Activated naive CD8-positive, alpha-beta T cell treated with anti-CD3 and anti-CD28 coated beads for 36 hours (primary cell): ENCODE data around the gene ADAP1. TPM values are rescaled to one million over a fixed set of nuclear protein-coding genes. Genes with fewer than 3 reads are reported as not detected.
A peak's percentile ranks its signal among the peaks of the same experiment; 100 is the strongest.
"Not testable (repeated sequence)": the region's sequence is repeated elsewhere in the genome, so short reads cannot be mapped to it uniquely, and the experiment has no call there.

ENCODE experiments used
- DNase-seq: peaks from one replicate; pipeline ENCODE4 v3.0.0; 2021
- H3K27ac Mint-ChIP-seq: one replicate; pipeline ENCODE4 v1.8.0; 2022; ENCODE audit warnings: mild to moderate bottlenecking, moderate library complexity, mixed read lengths
- H3K27me3 Mint-ChIP-seq: one replicate; pipeline ENCODE4 v1.8.0; 2022; ENCODE audit warnings: mild to moderate bottlenecking, mixed read lengths
- H3K36me3 Mint-ChIP-seq: one replicate; pipeline ENCODE4 v1.8.0; 2021; ENCODE audit warnings: mild to moderate bottlenecking, mixed read lengths
- H3K4me1 Mint-ChIP-seq: one replicate; pipeline ENCODE4 v1.8.0; 2021; ENCODE audit warnings: mixed read lengths
- H3K4me3 Mint-ChIP-seq: one replicate; pipeline ENCODE4 v1.8.0; 2022; ENCODE audit warnings: mild to moderate bottlenecking, moderate library complexity, mixed read lengths
- H3K9me3 Mint-ChIP-seq: one replicate; pipeline ENCODE4 v1.8.0; 2022; ENCODE audit warnings: mixed read lengths
- total RNA-seq, 2 experiments: library from RNA; stranded (reverse); gene quantifications; one replicate each; pipeline ENCODE4 v1.2.3, GENCODE V29; 2021

ADAP1 gene
- total RNA-seq, 2 experiments from 2014 or later = 49.9 to 56.7 TPM

DNA sequence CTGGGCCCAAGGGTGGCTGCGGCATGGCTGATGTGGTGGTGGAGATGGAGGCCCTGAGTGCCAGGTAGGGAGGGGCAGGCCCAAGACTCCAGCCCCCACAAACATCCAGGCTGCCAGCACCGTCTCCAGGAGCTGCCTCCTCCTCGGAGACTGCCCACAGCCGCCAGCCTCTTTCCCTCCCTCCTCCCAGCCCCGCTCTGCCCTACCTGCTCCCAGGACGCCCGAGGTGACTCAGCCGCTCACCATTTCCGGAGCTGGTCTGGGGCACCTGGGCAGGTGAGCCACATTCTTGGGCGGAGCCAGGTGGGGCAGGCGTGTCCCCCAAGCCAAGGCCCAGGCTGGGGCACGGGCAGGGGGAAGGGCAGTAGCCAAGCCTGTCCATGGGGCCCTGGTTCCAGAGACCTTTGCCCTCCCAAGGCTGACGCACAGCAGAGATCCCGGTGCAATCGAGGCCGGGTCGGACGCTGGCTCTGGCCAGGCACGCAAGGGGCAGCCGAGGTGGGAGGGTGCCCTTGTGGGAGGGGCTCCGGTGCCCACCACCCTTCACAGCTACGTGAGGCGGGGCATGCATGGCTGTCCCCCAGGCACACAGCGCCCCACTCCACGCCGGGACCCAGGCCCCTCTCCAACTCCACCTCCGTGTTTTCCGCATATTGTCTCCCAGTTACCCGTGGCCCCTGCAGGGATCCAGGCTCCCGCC, 8.8 kb downstream of the ADAP1 start:
- Mint-ChIP-seq H3K9me3 (peaks cover 10% of the 10 kb centered on the region), H3K27ac (no peak overlapping the region), H3K4me1 (peaks cover 23% of the 10 kb centered on the region), H3K36me3 (peaks cover 30% of the 10 kb centered on the region), H3K4me3 (no peak overlapping the region), H3K27me3 (no peaks in the 10 kb centered on the region)
- no peak for DNase-seq

DNA sequence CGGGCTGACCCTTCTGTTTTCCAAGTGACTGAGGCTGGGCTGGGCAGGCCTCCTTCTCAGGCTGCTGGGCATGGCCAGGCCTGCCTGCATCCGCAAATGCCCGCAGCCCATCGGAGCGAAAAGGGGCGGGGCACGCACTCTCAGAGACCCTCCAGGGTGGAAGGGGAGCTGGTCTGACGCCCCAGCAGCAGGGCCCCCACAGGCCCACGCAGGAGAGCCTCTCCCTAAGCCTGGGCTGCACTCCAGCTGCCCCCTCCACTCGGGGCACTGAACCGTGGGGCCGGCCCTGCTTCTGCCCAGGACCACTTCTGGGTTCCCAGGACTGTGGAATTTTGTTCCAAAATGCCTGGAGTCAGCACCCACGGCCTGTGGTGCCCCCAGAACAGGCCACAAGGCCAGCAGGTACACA, 9.3 kb downstream of the ADAP1 start:
- no peak overlapping the region for H3K27ac Mint-ChIP-seq

GRCh38 chr7:944744-945143, 9.7 kb downstream of the ADAP1 start:
- Mint-ChIP-seq H3K27ac (no peak overlapping the region), H3K4me1 (peaks cover 26% of the 10 kb centered on the region), H3K4me3 (no peak overlapping the region), H3K9me3 (peaks cover 20% of the 10 kb centered on the region), H3K27me3 (no peaks in the 10 kb centered on the region), H3K36me3 (peaks cover 32% of the 10 kb centered on the region)
- no peak for DNase-seq

More for the DNA sequence above, 9.3 kb downstream of the ADAP1 start:
- no peaks in the 10 kb centered on the region for H3K27me3 Mint-ChIP-seq
- H3K4me3 Mint-ChIP-seq = no peak overlapping the region
- DNase-seq = no peak
- peaks cover 26% of the 10 kb centered on the region for H3K4me1 Mint-ChIP-seq
- H3K36me3 Mint-ChIP-seq = peaks cover 31% of the 10 kb centered on the region
- peaks cover 16% of the 10 kb centered on the region for H3K9me3 Mint-ChIP-seq

DNA sequence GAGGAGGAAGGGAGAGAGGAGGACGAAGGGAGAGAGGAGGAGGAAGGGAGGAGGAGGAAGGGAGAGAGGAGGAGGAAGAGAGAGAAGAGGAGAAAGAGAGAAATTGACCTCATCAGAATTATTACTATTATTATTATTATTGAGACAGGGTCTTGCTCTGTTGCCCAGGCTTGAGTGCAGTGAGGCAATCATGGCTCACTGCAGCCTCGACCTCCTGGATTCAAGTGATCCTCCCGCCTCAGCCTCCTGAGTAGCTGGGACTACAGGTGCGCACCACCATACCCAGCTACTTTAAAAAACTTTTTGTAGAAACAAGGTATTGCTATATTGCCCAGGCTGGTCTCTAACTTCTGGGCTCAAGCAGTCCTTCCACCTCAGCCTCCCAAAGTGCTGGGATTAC, 10.7 kb downstream of the ADAP1 start:
- H3K4me1 Mint-ChIP-seq = peaks cover 27% of the 10 kb centered on the region
- not testable (repeated sequence) for H3K27me3 Mint-ChIP-seq, DNase-seq, H3K4me3 Mint-ChIP-seq, H3K27ac Mint-ChIP-seq
- H3K9me3 Mint-ChIP-seq = peaks cover 21% of the 10 kb centered on the region
- peaks cover 33% of the 10 kb centered on the region for H3K36me3 Mint-ChIP-seq

DNA sequence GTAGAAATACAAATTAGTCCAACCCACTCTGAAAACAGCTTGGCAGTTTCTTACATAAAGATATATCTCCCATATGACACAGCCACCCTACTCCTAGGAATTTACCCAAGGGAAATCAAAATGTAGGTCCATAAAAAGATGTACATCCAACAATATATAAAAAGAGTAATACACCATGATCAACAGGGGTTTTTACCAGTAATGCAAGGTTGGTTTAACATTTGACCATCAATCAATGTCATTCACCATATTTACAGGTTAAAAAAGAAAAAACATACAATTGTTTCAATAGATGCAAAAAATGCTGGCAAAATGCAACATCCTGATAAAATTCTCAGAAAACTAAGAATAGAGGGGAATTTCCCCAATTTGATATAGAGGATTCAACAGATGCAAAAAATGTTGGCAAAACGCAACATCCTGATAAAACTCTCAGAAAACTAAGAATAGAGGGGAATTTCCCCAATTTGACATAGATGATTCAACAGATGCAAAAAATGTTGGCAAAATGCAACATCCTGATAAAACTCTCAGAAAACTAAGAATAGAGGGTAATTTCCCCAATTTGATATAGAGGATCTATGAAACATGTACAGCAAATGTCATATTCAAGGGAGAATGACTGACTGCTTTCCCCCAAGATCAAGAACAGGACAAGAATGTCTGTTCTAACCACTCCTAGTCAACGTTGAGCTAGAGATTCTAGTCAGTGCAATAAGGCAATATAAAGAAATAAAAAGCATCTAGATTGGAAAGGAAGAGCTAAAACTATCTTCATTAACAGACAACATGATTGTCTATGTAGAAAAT, 13.7 kb downstream of the ADAP1 start:
- Mint-ChIP-seq H3K36me3 (peaks cover 46% of the 10 kb centered on the region), H3K4me1 (peaks cover 31% of the 10 kb centered on the region), H3K27me3 (no peaks in the 10 kb centered on the region), H3K27ac (peak overlapping the region; percentile 98), H3K4me3 (peak overlapping the region; percentile 53), H3K9me3 (peaks cover 21% of the 10 kb centered on the region)
- DNase-seq = no peak

DNA sequence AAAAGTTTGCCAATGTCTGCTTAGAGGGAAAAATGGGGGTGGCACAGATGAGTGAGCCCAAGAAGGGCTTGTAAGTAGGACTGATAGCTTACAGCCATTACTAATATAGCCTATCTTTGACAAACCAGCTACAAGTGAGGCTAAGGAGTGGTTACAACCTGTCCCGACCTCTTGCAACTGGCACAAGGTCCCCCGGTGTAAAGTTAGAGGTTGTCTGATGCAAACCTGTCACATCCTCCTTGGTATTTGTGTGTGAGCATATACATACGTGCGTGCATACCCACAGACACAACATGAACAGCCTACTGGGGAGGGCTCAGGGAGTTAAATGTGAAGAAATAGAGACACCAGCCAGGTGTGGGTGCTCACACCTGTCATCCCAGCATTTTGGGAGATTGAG, 14.6 kb downstream of the ADAP1 start:
- no peak overlapping the region for H3K4me3 Mint-ChIP-seq

DNA sequence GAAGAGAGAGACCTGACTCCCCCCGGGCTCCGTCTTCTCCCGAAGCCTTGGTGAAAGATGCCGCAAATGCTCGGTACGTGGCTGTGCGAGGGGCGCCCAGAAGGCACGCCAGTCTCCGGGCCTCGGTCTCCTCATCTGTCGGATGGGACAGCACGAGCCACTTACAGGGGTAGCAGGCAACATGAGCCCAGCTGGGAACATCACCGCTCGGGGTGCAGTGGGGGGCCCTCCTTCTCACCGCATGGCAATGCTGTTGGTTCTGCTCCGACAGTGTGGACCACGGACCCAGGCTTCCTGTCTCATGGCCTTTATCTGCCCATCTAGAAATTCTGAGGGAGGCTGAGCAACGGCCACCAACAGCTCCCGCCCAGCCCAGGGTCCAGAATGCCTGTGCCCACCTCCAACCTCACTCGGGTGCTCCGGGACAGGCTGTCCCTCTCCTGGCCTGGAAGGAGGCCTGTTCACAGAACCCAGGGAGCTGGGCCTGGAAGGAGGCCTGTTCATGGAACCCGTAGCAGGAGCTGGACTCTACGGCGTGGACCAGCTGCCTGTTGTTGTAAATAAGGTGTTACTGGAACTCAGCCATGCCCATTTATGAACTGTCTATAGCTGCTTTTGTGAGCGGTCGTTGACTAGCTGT, 15.8 kb downstream of the ADAP1 start:
- Mint-ChIP-seq H3K27me3 (no peaks in the 10 kb centered on the region), H3K36me3 (peaks cover 49% of the 10 kb centered on the region), H3K27ac (no peak overlapping the region), H3K4me1 (peaks cover 31% of the 10 kb centered on the region), H3K9me3 (peaks cover 21% of the 10 kb centered on the region), H3K4me3 (no peak overlapping the region)
- no peak for DNase-seq

More for the DNA sequence above, 14.6 kb downstream of the ADAP1 start:
- H3K4me1 Mint-ChIP-seq = peaks cover 31% of the 10 kb centered on the region
- DNase-seq = no peak
- peak overlapping the region; percentile 98 for H3K27ac Mint-ChIP-seq
- H3K9me3 Mint-ChIP-seq = peaks cover 21% of the 10 kb centered on the region
- H3K36me3 Mint-ChIP-seq = peaks cover 47% of the 10 kb centered on the region
- H3K27me3 Mint-ChIP-seq = no peaks in the 10 kb centered on the region

DNA sequence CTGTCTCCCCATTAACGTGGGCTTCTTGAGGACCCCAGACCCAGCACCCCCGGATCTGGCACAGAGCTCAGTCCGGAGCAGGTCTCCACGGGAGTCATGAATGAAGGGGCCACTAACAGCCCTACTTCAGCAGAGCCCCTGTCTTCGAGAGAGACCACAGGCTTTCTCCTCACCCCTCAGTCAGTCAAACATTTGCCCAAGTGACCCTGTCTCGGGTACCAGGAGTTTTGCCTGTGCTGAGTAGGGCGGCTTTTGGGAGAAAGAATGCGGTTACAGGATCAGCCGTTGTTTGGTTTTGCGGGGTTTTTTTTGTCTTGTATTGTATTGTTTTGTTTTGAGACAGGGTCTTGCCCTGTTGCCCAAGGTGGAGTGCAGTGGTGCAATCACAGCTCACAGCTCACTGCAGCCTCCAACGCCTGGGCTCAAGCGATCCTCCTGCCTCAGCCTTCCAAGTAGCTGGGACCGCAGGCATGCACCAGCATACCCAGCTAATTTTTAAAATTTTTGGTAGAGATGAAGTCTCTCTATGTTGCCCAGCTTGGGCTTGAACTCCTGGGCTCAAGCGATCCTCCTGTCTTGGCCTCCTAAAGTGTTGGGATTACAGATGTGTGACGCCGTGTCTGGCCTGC, 16.5 kb downstream of the ADAP1 start:
- Mint-ChIP-seq H3K4me1 (peaks cover 31% of the 10 kb centered on the region), H3K27me3 (no peaks in the 10 kb centered on the region), H3K27ac (peak overlapping the region; percentile 42), H3K9me3 (peaks cover 21% of the 10 kb centered on the region), H3K36me3 (peaks cover 49% of the 10 kb centered on the region), H3K4me3 (no peak overlapping the region)
- no peak for DNase-seq

- H3K27me3 Mint-ChIP-seq = no peaks in the 10 kb centered on the region
- peaks cover 25% of the 10 kb centered on the region for H3K4me1 Mint-ChIP-seq
- peaks cover 16% of the 10 kb centered on the region for H3K9me3 Mint-ChIP-seq
- peak; percentile 72 for DNase-seq
- peak overlapping the region; percentile 79 for H3K27ac Mint-ChIP-seq
- peaks cover 50% of the 10 kb centered on the region for H3K36me3 Mint-ChIP-seq
- H3K4me3 Mint-ChIP-seq = no peak overlapping the region
Observed at GRCh38 chr7:936386-937054, 18.0 kb downstream of the ADAP1 start.

GRCh38 chr7:935874-936385, 18.6 kb downstream of the ADAP1 start:
- peak overlapping the region; percentile 79 for H3K27ac Mint-ChIP-seq
- H3K4me1 Mint-ChIP-seq = peaks cover 19% of the 10 kb centered on the region
- peaks cover 12% of the 10 kb centered on the region for H3K9me3 Mint-ChIP-seq

GRCh38 chr7:935164-935873, 19.2 kb downstream of the ADAP1 start:
- peaks cover 53% of the 10 kb centered on the region for H3K36me3 Mint-ChIP-seq
- H3K4me1 Mint-ChIP-seq = peaks cover 18% of the 10 kb centered on the region
- H3K9me3 Mint-ChIP-seq = peaks cover 10% of the 10 kb centered on the region
- no peak for DNase-seq
- H3K27me3 Mint-ChIP-seq = no peaks in the 10 kb centered on the region
- no peak overlapping the region for H3K4me3 Mint-ChIP-seq
- no peak overlapping the region for H3K27ac Mint-ChIP-seq

More at GRCh38 chr7:935874-936385, 18.6 kb downstream of the ADAP1 start:
- Mint-ChIP-seq H3K27me3 (no peaks in the 10 kb centered on the region), H3K36me3 (peaks cover 52% of the 10 kb centered on the region), H3K4me3 (no peak overlapping the region)
- no peak for DNase-seq

DNA sequence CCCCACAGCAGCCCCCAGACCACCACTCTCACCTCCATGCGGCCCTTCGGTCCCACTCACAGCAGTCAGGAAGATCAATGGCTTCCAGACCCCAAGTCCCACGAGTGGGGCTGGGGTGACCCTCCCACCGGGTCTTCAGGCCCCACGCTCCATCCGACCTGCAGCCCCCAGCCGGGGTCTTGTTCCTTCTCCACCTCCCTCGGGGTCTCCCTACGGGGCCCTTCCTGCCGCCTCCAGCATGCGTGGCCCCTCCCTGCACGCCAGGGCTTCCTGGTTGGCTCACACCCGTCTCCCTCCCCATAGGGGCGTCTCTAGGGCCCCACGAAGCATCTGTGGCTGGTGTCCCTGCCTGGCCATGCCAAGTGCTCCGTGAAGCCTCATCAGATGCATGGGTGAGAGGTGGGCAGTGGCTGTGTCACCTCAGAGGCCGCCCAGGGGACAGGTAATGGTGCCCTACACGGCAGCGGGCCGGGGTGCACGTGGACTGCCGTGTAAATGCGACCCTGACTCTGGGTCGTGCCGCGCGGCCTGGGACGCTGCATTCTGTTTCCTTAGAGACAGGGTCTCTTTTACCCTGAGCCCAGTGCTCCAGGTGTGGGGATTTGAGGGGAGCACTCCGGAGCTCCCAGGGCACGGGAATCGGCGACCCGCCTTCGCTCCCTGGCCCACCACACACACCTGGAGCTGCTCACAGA, 19.9 kb downstream of the ADAP1 start:
- H3K4me1 Mint-ChIP-seq = peaks cover 18% of the 10 kb centered on the region
- no peak overlapping the region for H3K4me3 Mint-ChIP-seq
- peaks cover 6% of the 10 kb centered on the region for H3K9me3 Mint-ChIP-seq
- no peaks in the 10 kb centered on the region for H3K27me3 Mint-ChIP-seq
- H3K27ac Mint-ChIP-seq = no peak overlapping the region
- peaks cover 53% of the 10 kb centered on the region for H3K36me3 Mint-ChIP-seq
- DNase-seq = no peak

- H3K4me1 Mint-ChIP-seq = peaks cover 36% of the 10 kb centered on the region
- peaks cover 49% of the 10 kb centered on the region for H3K36me3 Mint-ChIP-seq
- no peak overlapping the region for H3K27ac Mint-ChIP-seq
- no peak for DNase-seq
- no peaks in the 10 kb centered on the region for H3K27me3 Mint-ChIP-seq
- peaks cover 6% of the 10 kb centered on the region for H3K9me3 Mint-ChIP-seq
- no peak overlapping the region for H3K4me3 Mint-ChIP-seq
Observed at GRCh38 chr7:932651-932975, 21.9 kb downstream of the ADAP1 start.
